BLaER1 treated with 17β-estradiol and CSF1 and Interleukin-3, amounts not matched to agents 10 nM and 100 nM (cell line): ENCODE results near the gene ARHGAP27.

Source experiments
- H3K27ac ChIP-seq, 11 experiments: shearing (Covaris generic); formaldehyde crosslinking; 2 replicates each; pipeline ENCODE4 v1.8.1; 2022
- H3K27me3 ChIP-seq, 11 experiments: shearing (Covaris generic); formaldehyde crosslinking; 2 replicates each; pipeline ENCODE4 v1.8.1; 2022
- H3K36me3 ChIP-seq, 11 experiments: shearing (Covaris generic); formaldehyde crosslinking; 2 replicates each; pipeline ENCODE4 v1.8.1; 2022
- H3K4me1 ChIP-seq, 10 experiments: shearing (Covaris generic); formaldehyde crosslinking; 2 replicates each; pipeline ENCODE4 v1.8.1; 2022
- H3K4me2 ChIP-seq, 11 experiments: shearing (Covaris generic); formaldehyde crosslinking; 2 replicates each; pipeline ENCODE4 v1.8.1; 2022
- H3K4me3 ChIP-seq, 10 experiments: shearing (Covaris generic); formaldehyde crosslinking; 2 replicates each; pipeline ENCODE4 v1.8.1; 2022
- H3K9ac ChIP-seq, 11 experiments: shearing (Covaris generic); formaldehyde crosslinking; 2 replicates each; pipeline ENCODE4 v1.8.1; 2022
- H3K9me3 ChIP-seq, 11 experiments: shearing (Covaris generic); formaldehyde crosslinking; replicated peaks in 1 of 11; 2 replicates each; pipeline ENCODE4 v1.8.1; 2022
- H4K20me1 ChIP-seq, 11 experiments: shearing (Covaris generic); formaldehyde crosslinking; 2 replicates each; pipeline ENCODE4 v1.8.1; 2022
- Cebpa-rat ChIP-seq, 11 experiments: shearing (Covaris generic); IDR thresholded peaks; 2 replicates each; pipeline ENCODE4 v1.8.1; 2022

ARHGAP27 gene

DNA sequence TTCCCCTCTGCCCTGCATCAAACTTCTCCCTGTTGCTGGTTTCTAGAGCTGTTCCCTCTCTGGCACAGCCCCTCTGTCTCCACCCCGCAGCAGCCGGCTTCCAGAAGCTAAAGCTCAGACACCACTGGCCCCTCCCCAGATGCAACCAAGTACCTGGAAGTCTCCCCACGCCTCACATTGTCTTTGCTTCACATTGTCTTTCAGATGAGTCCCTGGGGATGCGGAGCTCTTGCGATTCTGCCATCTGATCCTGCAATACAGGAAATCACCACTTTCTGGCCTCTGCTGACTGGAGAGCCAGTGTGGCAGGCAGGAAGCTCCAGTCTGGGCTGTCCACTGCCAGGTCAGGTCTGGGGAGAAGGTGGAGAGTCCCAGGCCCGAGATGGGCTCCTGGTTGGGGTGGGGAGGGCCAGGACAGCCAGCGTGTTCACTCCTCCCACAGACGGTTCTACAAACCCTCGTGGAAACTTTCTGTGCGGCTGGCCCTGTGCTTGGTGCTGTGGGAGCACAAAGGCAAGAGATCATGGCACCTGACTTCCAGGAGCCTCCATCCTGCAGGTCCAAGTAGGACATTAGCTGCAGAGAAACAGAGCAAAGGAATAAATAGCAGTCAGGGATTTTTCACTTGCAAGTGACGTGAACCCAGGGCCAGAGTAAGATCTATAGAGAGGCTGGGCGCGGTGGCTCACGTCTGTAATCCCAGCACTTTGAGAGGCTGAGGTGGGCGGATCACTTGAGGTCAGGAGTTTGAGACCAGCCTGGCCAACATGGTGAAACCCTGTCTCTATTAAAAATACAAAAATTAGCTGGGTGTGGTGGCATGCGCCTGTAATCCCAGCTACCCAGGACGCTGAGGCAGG, 67.9 kb downstream of the ARHGAP27 start:
- peak overlapping the region in 9 of 11 experiments; percentile 35 to 70 (median 59); a peak in 16 of 22 replicates for H3K27ac ChIP-seq
- H3K4me2 ChIP-seq: peak overlapping the region; percentile 67 to 93 (median 84)
- H3K27me3 ChIP-seq: peaks cover 0 to under 1% (median 0%) of the 10 kb centered on the region in 11 experiments; a peak in 1 of 22 replicates
- peak overlapping the region in 2 of 10 experiments; percentile 3 to 18; a peak in 2 of 20 replicates for H3K4me3 ChIP-seq
- peaks cover 14 to 25% (median 18%) of the 10 kb centered on the region in 11 experiments; a peak in 21 of 22 replicates for H3K9me3 ChIP-seq
- peak overlapping the region in 8 of 11 experiments; percentile 19 to 57 (median 38); a peak in 13 of 22 replicates for H3K9ac ChIP-seq
- peak in 5 of 11 experiments; percentile 48 to 81 (median 64); a peak in 6 of 22 replicates for TF ChIP-seq Cebpa-rat (IDR thresholded peaks at IDR 0.05)
- no peaks in the 10 kb centered on the region for H3K36me3 ChIP-seq
- peaks cover 11 to 35% (median 32%) of the 10 kb centered on the region in 10 experiments for H3K4me1 ChIP-seq
- no peaks in the 10 kb centered on the region for H4K20me1 ChIP-seq

DNA sequence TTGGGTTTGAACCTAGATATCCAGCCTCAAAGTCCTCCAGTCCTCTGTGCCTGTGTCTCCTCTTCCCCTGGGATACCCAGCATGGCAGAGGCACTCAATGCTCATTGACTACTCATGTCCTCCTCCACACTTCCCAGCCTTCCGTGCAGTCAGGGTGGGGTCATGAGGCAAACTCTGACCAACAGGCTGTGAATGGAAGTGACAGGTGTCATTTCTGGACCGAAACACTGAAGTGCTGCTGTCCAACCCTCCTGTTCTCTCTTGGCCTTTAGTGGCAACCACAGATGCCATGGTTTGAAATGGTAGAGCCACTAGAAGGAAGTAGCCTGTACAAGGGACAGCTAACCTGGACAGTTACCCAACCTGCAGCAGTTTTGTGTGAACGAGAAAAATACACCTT, 69.2 kb downstream of the ARHGAP27 start:
- peak overlapping the region in 4 of 11 experiments; percentile 59 to 69 (median 62); a peak in 3 of 22 replicates for H3K27ac ChIP-seq
- H3K4me1 ChIP-seq: peaks cover 11 to 35% (median 32%) of the 10 kb centered on the region in 10 experiments
- H3K4me2 ChIP-seq: peak overlapping the region in 9 of 11 experiments; percentile 73 to 93 (median 87); a peak in 17 of 22 replicates
- no peaks in the 10 kb centered on the region for H4K20me1 ChIP-seq
- no peaks in the 10 kb centered on the region for H3K27me3 ChIP-seq
- peaks cover 14 to 25% (median 18%) of the 10 kb centered on the region in 11 experiments; a peak in 21 of 22 replicates for H3K9me3 ChIP-seq
- no peaks in the 10 kb centered on the region for H3K36me3 ChIP-seq
- no peak overlapping the region for H3K9ac ChIP-seq
- no peak for TF ChIP-seq Cebpa-rat (IDR thresholded peaks at IDR 0.05)
- no peak overlapping the region for H3K4me3 ChIP-seq

DNA sequence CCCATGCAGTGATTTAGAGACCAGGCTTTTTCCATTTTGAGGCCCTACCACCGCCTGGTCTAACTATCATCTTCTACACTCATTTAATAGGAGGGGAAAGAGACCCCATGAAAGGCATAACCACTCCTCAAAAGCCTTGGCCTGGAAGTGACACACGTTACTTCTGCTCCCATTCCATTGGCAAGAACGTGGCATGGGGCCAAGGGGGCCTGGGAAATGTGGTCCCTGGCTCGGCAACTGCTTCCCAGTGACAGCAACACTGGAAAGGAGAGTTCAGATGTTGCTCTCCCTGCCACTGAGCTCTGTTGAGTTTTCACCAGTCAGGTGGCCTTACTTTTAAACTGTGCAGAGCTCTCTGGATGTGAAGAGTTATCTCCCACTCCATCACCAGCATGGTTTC, 70.7 kb downstream of the ARHGAP27 start:
- no peaks in the 10 kb centered on the region for H3K36me3 ChIP-seq
- H4K20me1 ChIP-seq: no peaks in the 10 kb centered on the region
- H3K9ac ChIP-seq: no peak overlapping the region
- H3K4me2 ChIP-seq: no peak overlapping the region
- H3K27me3 ChIP-seq: no peaks in the 10 kb centered on the region
- H3K9me3 ChIP-seq: peaks cover 14 to 25% (median 18%) of the 10 kb centered on the region in 11 experiments; a peak in 21 of 22 replicates
- no peak for TF ChIP-seq Cebpa-rat (IDR thresholded peaks at IDR 0.05)
- H3K27ac ChIP-seq: no peak overlapping the region
- no peak overlapping the region for H3K4me3 ChIP-seq
- H3K4me1 ChIP-seq: peaks cover 11 to 35% (median 32%) of the 10 kb centered on the region in 10 experiments

DNA sequence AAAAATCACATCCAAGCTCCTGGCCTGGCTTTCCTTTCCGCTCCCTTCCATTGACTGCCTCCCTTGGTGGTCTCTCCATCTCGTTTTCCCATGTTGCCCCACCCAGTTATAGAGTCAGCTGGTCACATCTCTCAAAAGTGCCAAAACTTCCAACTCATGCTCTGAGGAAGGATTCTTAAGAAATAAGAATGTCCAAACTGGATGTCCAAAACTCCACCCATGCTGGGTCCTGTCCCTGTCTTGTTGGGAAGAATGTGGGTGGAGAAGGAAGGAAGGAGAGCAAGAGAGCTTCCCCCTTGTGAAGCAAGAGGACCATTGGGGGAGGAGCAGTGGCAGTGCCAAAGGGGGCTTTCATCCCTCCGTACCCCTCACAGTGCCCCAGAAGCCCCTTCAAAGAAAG, 71.2 kb downstream of the ARHGAP27 start:
- Histone ChIP-seq H3K27ac (no peak overlapping the region), H3K4me1 (peaks cover 11 to 32% (median 28%) of the 10 kb centered on the region in 10 experiments), H3K36me3 (no peaks in the 10 kb centered on the region), H3K27me3 (no peaks in the 10 kb centered on the region), H4K20me1 (no peaks in the 10 kb centered on the region), H3K9me3 (peaks cover 14 to 25% (median 18%) of the 10 kb centered on the region in 11 experiments; a peak in 21 of 22 replicates), H3K4me2 (peak overlapping the region in 3 of 11 experiments; percentile 4 to 13 (median 11); a peak in 4 of 22 replicates), H3K9ac (no peak overlapping the region), H3K4me3 (no peak overlapping the region)
- TF ChIP-seq Cebpa-rat (IDR thresholded peaks at IDR 0.05): no peak

DNA sequence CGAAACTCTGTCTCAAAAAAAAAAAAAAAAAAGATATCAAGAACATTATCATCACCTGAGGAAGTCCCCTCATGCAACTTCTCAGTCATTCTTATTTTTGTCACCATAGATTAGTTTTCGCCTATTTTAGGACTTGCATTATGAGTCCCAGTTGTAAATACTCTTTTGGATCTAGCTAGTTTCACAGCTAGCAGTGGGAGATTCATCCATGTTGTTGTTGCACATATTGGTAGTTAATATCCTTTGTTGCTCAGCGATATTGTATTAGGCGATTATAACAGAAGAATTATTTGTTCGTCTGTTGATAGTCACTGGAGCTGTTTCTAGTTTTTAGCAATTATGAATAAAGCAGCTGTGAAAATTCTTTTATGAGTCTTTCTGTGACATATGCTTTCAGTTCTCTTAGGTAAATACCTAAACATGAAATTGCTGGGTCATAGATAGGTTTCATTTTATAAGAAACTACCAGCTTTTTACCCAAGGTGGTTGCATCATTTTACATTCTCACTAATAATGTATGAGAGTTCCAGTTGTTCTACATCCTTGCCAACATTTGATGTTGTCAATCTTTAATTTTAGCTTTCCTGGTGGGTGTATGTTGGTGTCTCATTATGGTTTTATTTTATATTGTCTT, 75.2 kb downstream of the ARHGAP27 start:
- H3K27me3 ChIP-seq: no peaks in the 10 kb centered on the region
- H3K4me3 ChIP-seq: no peak overlapping the region
- no peak overlapping the region for H3K27ac ChIP-seq
- peaks cover 0 to 15% (median 8%) of the 10 kb centered on the region in 10 experiments; a peak in 11 of 20 replicates for H3K4me1 ChIP-seq
- no peak overlapping the region for H3K9ac ChIP-seq
- no peak for TF ChIP-seq Cebpa-rat (IDR thresholded peaks at IDR 0.05)
- H3K4me2 ChIP-seq: no peak overlapping the region
- H4K20me1 ChIP-seq: no peaks in the 10 kb centered on the region
- H3K36me3 ChIP-seq: no peaks in the 10 kb centered on the region
- H3K9me3 ChIP-seq: peaks cover 4 to 16% (median 8%) of the 10 kb centered on the region in 11 experiments

DNA sequence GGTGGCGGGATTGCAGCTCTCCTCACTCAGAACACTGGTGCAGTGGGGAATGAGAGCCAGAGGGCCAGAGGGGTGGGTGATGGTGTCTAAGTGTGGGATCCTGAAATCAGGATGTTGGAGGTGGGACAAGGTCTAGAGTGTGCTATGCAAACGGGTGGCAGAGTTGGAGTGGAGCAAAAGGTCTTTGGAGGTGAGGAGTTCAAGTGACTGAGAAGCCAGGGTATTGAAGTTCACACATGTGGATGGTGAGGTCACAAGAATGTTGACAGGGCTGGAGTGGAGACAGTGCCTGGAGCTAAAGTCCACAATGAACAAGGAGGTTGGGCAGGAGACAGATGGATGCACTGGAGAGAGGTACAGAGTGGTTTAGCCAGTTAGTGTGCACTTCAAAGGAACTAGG, 77.6 kb downstream of the ARHGAP27 start:
- no peaks in the 10 kb centered on the region for H3K36me3 ChIP-seq
- H3K4me3 ChIP-seq: no peak overlapping the region
- H3K9me3 ChIP-seq: peaks cover 7 to 15% (median 13%) of the 10 kb centered on the region in 11 experiments; a peak in 21 of 22 replicates
- no peaks in the 10 kb centered on the region for H4K20me1 ChIP-seq
- TF ChIP-seq Cebpa-rat (IDR thresholded peaks at IDR 0.05): no peak
- no peak overlapping the region for H3K9ac ChIP-seq
- H3K4me2 ChIP-seq: no peak overlapping the region
- no peaks in the 10 kb centered on the region for H3K27me3 ChIP-seq
- no peak overlapping the region for H3K27ac ChIP-seq
- H3K4me1 ChIP-seq: peaks cover 0 to 12% (median 8%) of the 10 kb centered on the region in 10 experiments; a peak in 11 of 20 replicates

DNA sequence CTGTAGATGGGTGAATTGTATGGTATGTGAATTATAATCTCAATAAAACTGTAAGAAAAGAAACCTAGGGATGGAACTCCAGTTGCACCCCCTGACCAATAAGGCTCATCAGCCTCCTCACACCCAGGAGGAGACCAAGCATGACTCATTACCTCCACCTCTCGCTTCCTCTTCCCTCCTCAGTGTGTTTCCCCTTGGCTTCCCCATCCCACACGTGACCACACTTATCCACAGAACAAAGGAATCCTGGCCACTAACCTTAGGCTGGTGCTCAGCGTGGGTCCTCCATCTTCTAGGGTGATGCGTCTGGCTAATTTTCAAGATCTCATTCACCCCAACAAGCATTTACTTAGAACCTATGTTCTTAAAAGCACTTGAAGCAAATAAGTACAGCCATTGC, 79.6 kb downstream of the ARHGAP27 start:
- no peaks in the 10 kb centered on the region for H4K20me1 ChIP-seq
- no peaks in the 10 kb centered on the region for H3K36me3 ChIP-seq
- H3K9ac ChIP-seq: no peak overlapping the region
- H3K4me2 ChIP-seq: peak overlapping the region in 7 of 11 experiments; percentile 11 to 43 (median 21); a peak in 9 of 22 replicates
- peaks cover 7 to 15% (median 13%) of the 10 kb centered on the region in 11 experiments; a peak in 21 of 22 replicates for H3K9me3 ChIP-seq
- no peaks in the 10 kb centered on the region for H3K27me3 ChIP-seq
- H3K27ac ChIP-seq: no peak overlapping the region
- peaks cover 0 to 12% (median 8%) of the 10 kb centered on the region in 10 experiments; a peak in 11 of 20 replicates for H3K4me1 ChIP-seq
- H3K4me3 ChIP-seq: no peak overlapping the region
- TF ChIP-seq Cebpa-rat (IDR thresholded peaks at IDR 0.05): no peak

DNA sequence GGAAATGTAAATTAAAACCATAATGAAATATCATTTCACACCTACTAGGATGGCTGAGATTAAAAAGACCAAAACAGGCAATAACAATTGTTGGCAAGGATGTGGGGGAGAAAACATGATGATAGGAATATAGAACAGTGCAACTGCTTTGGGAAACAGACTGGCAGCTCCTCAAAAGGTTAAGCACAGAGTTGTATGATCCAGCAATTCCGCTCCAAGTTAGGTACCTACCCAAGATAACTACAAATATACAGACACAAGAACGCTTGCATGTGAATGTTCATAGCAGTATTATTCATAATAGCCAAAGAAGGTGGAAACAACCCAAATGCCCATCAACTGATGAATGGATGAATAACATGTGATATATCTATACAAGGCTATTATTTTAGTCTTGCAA, 80.8 kb downstream of the ARHGAP27 start:
- Histone ChIP-seq H3K4me2 (no peak overlapping the region), H3K4me1 (peaks cover 0 to 20% (median 8%) of the 10 kb centered on the region in 10 experiments; a peak in 11 of 20 replicates), H3K9ac (no peak overlapping the region), H3K36me3 (no peaks in the 10 kb centered on the region), H3K9me3 (peaks cover 7 to 15% (median 13%) of the 10 kb centered on the region in 11 experiments; a peak in 21 of 22 replicates), H4K20me1 (no peaks in the 10 kb centered on the region), H3K27me3 (no peaks in the 10 kb centered on the region), H3K27ac (no peak overlapping the region), H3K4me3 (no peak overlapping the region)
- no peak for TF ChIP-seq Cebpa-rat (IDR thresholded peaks at IDR 0.05)
